HepG2 (cell line): ENCODE results near the gene BHLHE23. TPM values are rescaled to one million over a fixed set of nuclear protein-coding genes. Genes with fewer than 3 reads are reported as not detected.

Source experiments
- ATM ChIP-seq: fragments of 450-650 bp; IDR thresholded peaks from 2 replicates; pipeline ENCODE4 v1.7.1; 2017; ENCODE audit warnings: mild to moderate bottlenecking, borderline replicate concordance
- CENPT ChIP-seq: sonication (generic); formaldehyde crosslinking; IDR thresholded peaks from 2 replicates; pipeline ENCODE4 v1.8.0; 2022; ENCODE audit warnings: low read depth, mild to moderate bottlenecking, moderate library complexity, missing genetic modification reagents
- ESRRA ChIP-seq: sonication (generic); formaldehyde crosslinking; IDR thresholded peaks from 2 replicates; pipeline ENCODE4 v1.5.1; 2020; ENCODE audit warnings: mild to moderate bottlenecking, low read depth, missing genetic modification reagents
- JARID2 ChIP-seq: sonication (generic); formaldehyde crosslinking; IDR thresholded peaks from 2 replicates; pipeline ENCODE4 v1.8.1; 2023; ENCODE audit warnings: missing genetic modification reagents, inconsistent platforms; ENCODE audit not compliant: insufficient replicate concordance
- KDM1A ChIP-seq: IDR thresholded peaks from 2 replicates; pipeline ENCODE4 v1.6.1; 2016; ENCODE audit warnings: missing compliant biosample characterization
- KDM2A ChIP-seq: sonication (generic); formaldehyde crosslinking; IDR thresholded peaks from 2 replicates; pipeline ENCODE4 v1.4.0; 2020; ENCODE audit warnings: low read depth, missing genetic modification reagents, borderline replicate concordance
- KDM3A ChIP-seq: IDR thresholded peaks from 2 replicates; pipeline ENCODE4 v1.6.1; 2018; ENCODE audit warnings: low read depth, missing compliant biosample characterization
- RBM39 ChIP-seq: fragments of 200-400 bp; formaldehyde crosslinking; IDR thresholded peaks from one replicate; pipeline ENCODE4 v1.6.1; 2018; ENCODE audit warnings: antibody characterized with exemption, mild to moderate bottlenecking, low read depth, low read length; ENCODE audit not compliant: poor library complexity, severe bottlenecking
- SRSF9 ChIP-seq: fragments of 200-400 bp; formaldehyde crosslinking; IDR thresholded peaks from 2 replicates; pipeline ENCODE4 v1.6.1; 2018; ENCODE audit warnings: borderline replicate concordance, mild to moderate bottlenecking, low read depth, low read length; ENCODE audit not compliant: insufficient read depth, poor library complexity, severe bottlenecking
- SRY ChIP-seq: sonication (generic); formaldehyde crosslinking; IDR thresholded peaks from 2 replicates; pipeline ENCODE4 v1.8.0; 2022; ENCODE audit warnings: mild to moderate bottlenecking, missing genetic modification reagents
- TBX2 ChIP-seq: sonication (generic); formaldehyde crosslinking; IDR thresholded peaks from 2 replicates; pipeline ENCODE4 v1.5.0; 2020; ENCODE audit warnings: missing genetic modification reagents, mild to moderate bottlenecking, borderline replicate concordance
- ZNF101 ChIP-seq: sonication (generic); formaldehyde crosslinking; IDR thresholded peaks from 2 replicates; pipeline ENCODE4 v1.4.0; 2020; ENCODE audit warnings: mild to moderate bottlenecking, low read depth, missing genetic modification reagents, borderline replicate concordance
- ZNF547 ChIP-seq: sonication (generic); formaldehyde crosslinking; IDR thresholded peaks from 2 replicates; pipeline ENCODE4 v1.5.1; 2020; ENCODE audit warnings: mild to moderate bottlenecking, missing genetic modification reagents
- ZNF839 ChIP-seq: sonication (generic); formaldehyde crosslinking; IDR thresholded peaks from 2 replicates; pipeline ENCODE4 v1.4.0; 2020; ENCODE audit warnings: missing genetic modification reagents, mild to moderate bottlenecking, borderline replicate concordance
- ZSCAN25 ChIP-seq: sonication (generic); formaldehyde crosslinking; IDR thresholded peaks from 2 replicates; pipeline ENCODE4 v1.8.0; 2022; ENCODE audit warnings: mild to moderate bottlenecking, missing genetic modification reagents
- ZSCAN30 ChIP-seq: sonication (generic); formaldehyde crosslinking; IDR thresholded peaks from 2 replicates; pipeline ENCODE4 v1.5.0; 2020; ENCODE audit warnings: mild to moderate bottlenecking, missing genetic modification reagents
- polyA plus RNA-seq, 8 experiments: library from polyadenylated mRNA; depleted of rRNA in 3 of 8; stranded (reverse) in 7 of 8; unstranded in 1 of 8; fragments of >200 nt; fragmentation: Illumina TruSeq in 4 of 8; extraction: Trizol in 4 of 8; gene quantifications; 2 replicates each; pipeline versions ENCODE4 v1.2.1 to v1.2.3, GENCODE V29; 2011 to 2016; ENCODE audit warnings: low read depth in 4 of 8, missing spikeins in 1 of 8, mixed read lengths in 1 of 8; ENCODE audit not compliant: insufficient read depth in 1 of 8
- total RNA-seq, 5 experiments: library from RNA; depleted of rRNA; stranded (reverse); fragments of >200 nt; fragmentation: Illumina TruSeq; extraction: Trizol; gene quantifications; 2 replicates each; pipeline ENCODE4 v1.2.3, GENCODE V29; 2016; ENCODE audit warnings: low read depth in 1 of 5
- TF ChIP-seq, protein P1 (sequence below): sonication (generic); formaldehyde crosslinking; IDR thresholded peaks from 2 replicates; pipeline ENCODE4 v1.4.0; 2020; ENCODE audit warnings: missing genetic modification reagents
- TF ChIP-seq, protein P2 (sequence below): sonication (generic); formaldehyde crosslinking; IDR thresholded peaks from 2 replicates; pipeline ENCODE4 v1.4.0; 2020; ENCODE audit warnings: missing genetic modification reagents, borderline replicate concordance
- TF ChIP-seq, protein P3 (sequence below): sonication (generic); formaldehyde crosslinking; IDR thresholded peaks from 2 replicates; pipeline ENCODE4 v1.9.0; 2021; ENCODE audit warnings: missing genetic modification reagents, borderline replicate concordance

The BHLHE23 gene
- total and polyA plus RNA-seq, 2 of the 13 experiments (the other 11 are each of a cell fraction or from before 2014, with no cell fraction given) = not detected

DNA sequence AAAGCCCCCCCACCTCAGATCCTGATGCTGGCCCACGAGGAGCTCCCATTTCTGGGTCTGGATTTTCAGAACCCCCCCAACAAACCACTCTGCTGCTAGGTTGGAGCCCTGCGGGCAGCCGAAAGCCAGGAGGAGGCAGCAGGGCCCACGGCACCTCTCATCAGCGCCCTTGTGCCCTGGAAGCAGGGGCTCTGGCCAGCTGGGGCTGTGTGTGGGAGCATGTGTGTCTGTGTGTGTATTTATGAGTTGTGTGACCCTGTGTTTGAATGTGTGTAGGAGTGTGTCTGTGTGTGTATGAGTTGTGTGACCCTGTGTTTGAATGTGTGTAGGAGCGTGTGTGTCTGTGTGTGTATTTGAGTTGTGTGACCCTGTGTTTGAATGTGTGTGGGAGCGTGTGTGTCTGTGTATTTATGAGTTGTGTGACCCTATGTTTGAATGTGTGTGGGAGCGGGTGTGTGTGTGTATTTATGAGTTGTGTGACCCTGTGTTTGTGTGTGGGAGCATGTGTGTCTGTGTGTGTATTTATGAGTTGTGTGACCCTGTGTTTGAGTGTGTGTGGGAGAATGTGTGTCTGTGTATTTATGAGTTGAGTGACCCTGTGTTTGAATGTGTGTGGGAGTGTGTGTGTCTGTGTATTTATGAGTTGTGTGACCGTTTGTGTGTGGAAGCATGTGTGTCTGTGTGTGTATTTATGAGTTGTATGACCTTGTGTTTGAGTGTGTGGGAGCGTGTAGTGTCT is 35.4 kb downstream of the BHLHE23 start (continued):
- no peak for TF ChIP-seq KDM2A (CRISPR knock-in tag)
- no peak for TF ChIP-seq SRSF9
- TF ChIP-seq, protein P1, sequence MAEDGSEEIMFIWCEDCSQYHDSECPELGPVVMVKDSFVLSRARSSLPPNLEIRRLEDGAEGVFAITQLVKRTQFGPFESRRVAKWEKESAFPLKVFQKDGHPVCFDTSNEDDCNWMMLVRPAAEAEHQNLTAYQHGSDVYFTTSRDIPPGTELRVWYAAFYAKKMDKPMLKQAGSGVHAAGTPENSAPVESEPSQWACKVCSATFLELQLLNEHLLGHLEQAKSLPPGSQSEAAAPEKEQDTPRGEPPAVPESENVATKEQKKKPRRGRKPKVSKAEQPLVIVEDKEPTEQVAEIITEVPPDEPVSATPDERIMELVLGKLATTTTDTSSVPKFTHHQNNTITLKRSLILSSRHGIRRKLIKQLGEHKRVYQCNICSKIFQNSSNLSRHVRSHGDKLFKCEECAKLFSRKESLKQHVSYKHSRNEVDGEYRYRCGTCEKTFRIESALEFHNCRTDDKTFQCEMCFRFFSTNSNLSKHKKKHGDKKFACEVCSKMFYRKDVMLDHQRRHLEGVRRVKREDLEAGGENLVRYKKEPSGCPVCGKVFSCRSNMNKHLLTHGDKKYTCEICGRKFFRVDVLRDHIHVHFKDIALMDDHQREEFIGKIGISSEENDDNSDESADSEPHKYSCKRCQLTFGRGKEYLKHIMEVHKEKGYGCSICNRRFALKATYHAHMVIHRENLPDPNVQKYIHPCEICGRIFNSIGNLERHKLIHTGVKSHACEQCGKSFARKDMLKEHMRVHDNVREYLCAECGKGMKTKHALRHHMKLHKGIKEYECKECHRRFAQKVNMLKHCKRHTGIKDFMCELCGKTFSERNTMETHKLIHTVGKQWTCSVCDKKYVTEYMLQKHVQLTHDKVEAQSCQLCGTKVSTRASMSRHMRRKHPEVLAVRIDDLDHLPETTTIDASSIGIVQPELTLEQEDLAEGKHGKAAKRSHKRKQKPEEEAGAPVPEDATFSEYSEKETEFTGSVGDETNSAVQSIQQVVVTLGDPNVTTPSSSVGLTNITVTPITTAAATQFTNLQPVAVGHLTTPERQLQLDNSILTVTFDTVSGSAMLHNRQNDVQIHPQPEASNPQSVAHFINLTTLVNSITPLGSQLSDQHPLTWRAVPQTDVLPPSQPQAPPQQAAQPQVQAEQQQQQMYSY (CRISPR knock-in tag) = no peak
- peak; percentile 68 for TF ChIP-seq RBM39
- TF ChIP-seq TBX2 = peak; percentile 28; the same call in 1 of the 2 replicates
- TF ChIP-seq KDM1A (CRISPR knock-in tag) = no peak
- TF ChIP-seq CENPT (CRISPR knock-in tag) = no peak
- TF ChIP-seq, protein P2, sequence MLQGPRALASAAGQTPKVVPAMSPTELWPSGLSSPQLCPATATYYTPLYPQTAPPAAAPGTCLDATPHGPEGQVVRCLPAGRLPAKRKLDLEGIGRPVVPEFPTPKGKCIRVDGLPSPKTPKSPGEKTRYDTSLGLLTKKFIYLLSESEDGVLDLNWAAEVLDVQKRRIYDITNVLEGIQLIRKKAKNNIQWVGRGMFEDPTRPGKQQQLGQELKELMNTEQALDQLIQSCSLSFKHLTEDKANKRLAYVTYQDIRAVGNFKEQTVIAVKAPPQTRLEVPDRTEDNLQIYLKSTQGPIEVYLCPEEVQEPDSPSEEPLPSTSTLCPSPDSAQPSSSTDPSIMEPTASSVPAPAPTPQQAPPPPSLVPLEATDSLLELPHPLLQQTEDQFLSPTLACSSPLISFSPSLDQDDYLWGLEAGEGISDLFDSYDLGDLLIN (CRISPR knock-in tag) = no peak
- TF ChIP-seq ATM = peak; percentile 55; the same call in 1 of the 2 replicates
- TF ChIP-seq ZSCAN30 = no peak
- peak; percentile 7; the same call in 1 of the 2 replicates for TF ChIP-seq KDM3A (CRISPR knock-in tag)
- TF ChIP-seq ZNF547 = peak; percentile 81; the same call in 1 of the 2 replicates
- no peak for TF ChIP-seq ESRRA (CRISPR knock-in tag)
- TF ChIP-seq ZNF839 (CRISPR knock-in tag) = no peak
- TF ChIP-seq, protein P3, sequence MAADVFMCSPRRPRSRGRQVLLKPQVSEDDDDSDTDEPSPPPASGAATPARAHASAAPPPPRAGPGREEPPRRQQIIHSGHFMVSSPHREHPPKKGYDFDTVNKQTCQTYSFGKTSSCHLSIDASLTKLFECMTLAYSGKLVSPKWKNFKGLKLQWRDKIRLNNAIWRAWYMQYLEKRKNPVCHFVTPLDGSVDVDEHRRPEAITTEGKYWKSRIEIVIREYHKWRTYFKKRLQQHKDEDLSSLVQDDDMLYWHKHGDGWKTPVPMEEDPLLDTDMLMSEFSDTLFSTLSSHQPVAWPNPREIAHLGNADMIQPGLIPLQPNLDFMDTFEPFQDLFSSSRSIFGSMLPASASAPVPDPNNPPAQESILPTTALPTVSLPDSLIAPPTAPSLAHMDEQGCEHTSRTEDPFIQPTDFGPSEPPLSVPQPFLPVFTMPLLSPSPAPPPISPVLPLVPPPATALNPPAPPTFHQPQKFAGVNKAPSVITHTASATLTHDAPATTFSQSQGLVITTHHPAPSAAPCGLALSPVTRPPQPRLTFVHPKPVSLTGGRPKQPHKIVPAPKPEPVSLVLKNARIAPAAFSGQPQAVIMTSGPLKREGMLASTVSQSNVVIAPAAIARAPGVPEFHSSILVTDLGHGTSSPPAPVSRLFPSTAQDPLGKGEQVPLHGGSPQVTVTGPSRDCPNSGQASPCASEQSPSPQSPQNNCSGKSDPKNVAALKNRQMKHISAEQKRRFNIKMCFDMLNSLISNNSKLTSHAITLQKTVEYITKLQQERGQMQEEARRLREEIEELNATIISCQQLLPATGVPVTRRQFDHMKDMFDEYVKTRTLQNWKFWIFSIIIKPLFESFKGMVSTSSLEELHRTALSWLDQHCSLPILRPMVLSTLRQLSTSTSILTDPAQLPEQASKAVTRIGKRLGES = no peak
- TF ChIP-seq SRY (CRISPR knock-in tag) = no peak
- no peak for TF ChIP-seq JARID2 (CRISPR knock-in tag)
- no peak for TF ChIP-seq ZNF101 (CRISPR knock-in tag)
- TF ChIP-seq ZSCAN25 (CRISPR knock-in tag) = peak; percentile 66; the same call in 1 of the 2 replicates
